NCI-H2196 treated with DMSO at 0.1 percent for 48 hours (cell line): ENCODE data around the gene RELA.
"Not testable (repeated sequence)": the region's sequence is repeated elsewhere in the genome, so short reads cannot be mapped to it uniquely, and the experiment has no call there.

Source experiments
- DNase-seq: peaks from one replicate; lab custom pipeline; 2025; ENCODE audit not compliant: unreplicated experiment; lab: John Stamatoyannopoulos, UW

The RELA gene

DNA sequence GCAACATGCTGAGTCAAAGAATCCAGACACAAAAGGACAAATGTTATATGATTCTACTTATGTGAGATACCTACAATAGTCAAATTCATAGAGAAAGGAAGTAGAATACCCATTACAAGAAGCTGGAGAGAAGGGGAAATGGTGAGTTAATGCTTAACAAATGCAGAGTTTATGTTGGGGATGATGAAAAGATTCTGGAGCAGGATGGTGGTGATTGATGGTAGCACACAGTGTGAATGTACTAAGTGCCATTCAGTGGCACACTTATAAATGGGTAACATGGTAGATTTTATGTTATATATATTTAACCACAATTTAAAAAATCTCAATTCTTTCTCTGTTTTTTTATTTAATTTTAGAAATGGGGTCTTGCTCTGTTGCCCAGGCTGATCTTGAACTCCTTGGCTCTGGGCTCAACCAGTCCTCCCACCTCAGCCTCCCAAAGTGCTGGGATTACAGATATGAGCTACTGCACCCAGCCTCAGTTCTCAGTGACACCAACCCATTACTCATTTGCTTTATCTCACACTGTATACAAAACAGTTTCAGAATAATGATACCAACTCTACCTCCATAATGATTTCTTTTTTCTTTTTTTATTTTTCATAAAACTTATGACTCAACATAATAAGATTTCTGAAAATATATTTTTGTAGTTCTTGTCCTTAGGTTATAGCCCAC is 9.6 kb upstream of the RELA start:
- DNase-seq = no peak

DNA sequence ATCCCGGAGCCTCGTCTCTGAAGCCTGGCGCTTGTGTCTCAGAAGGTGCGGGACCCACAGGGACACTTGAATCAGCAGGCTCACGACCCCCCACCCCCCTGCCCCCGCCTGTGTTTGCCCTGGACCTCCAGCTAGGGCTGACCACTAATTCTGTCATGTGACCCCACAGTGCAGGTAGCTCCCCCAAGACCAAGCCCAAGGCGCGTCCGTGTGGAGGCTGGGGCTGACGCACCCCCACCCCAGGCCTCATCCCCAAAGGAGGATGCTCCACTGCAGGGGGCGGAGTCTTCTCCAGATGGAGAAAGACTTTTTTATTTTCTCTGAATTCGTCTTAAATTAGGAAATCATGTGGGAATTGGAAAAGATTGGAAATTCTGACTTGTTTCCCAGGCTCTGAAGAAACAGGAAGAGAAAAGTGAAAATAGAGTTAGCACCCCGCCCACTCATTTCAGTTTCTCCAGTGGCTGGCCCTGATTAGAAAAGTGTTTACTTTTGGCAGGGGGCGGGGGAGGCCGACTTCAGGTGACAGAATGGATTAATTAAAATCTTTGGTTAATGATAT is 1.0 kb upstream of the RELA start:
- no peak for DNase-seq

DNA sequence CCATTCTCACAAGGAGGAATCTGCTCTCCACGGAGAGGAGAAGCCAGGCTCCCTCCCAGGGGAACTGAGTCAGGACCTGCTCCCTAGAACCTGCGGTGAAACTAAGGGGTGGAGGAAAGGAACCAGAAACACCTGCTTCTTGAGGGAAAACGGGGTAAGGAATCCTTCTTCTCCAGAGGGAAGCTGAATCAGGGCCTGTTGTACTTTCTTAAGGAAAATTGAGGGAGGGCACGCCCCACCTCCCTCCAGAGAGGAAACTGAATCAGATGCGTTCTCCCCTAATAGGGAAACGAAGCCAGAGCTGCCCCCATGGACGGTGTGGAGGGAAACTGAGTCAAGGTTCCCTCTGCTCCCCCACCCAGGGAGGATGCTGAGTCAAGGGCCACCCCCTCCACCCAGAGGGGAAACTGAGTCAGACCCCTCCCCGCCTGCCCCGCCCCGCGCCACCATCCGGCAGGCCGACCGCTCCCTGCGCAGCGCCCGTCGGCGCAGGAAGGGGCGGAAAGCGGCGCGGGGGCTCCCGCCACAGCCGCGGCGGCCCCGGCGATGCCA is 393 bp downstream of the RELA start:
- DNase-seq = no peak

DNA sequence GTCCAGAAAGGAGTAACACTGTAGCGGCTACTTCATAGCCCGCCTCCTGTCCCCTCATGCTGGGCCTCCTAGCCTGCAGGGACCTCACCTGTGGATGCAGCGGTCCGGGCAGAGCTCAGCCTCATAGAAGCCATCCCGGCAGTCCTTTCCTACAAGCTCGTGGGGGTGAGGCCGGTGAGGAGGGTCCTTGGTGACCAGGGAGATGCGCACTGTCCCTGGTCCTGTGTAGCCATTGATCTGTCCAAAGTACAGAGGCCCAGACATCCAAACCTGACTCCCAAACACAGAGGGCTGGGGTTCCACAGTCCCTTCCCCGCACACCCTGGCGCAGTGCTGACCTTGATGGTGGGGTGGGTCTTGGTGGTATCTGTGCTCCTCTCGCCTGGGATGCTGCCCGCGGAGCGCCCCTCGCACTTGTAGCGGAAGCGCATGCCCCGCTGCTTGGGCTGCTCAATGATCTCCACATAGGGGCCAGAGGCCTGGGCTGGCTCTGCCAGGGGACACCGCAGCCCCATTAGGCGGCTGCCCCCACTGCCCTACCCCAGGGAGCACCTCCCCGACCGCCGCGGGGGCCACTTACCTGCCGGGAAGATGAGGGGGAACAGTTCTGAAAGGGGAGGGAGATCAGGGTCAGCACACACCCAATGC is 993 bp downstream of the RELA start:
- no peak for DNase-seq

DNA sequence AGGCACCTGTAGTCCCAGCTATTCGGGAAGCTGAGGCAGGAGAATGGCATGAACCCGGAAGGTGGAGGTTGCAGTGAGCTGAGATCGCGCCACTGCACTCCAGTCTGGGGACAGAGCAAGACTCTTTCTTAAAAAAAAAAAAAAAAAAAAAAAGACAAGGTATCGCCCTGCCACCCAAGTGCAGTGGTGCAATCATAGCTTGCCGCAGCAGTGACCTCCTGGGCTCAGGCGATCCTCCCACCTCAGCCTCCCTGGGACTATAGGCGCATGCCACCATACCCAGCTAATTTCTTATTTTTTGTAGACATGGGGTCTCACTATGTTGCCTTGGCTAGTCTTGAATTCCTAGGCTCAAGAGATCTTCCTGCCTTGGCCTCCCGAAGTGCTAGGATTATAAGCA is 1.8 kb downstream of the RELA start:
- DNase-seq = not testable (repeated sequence)

DNA sequence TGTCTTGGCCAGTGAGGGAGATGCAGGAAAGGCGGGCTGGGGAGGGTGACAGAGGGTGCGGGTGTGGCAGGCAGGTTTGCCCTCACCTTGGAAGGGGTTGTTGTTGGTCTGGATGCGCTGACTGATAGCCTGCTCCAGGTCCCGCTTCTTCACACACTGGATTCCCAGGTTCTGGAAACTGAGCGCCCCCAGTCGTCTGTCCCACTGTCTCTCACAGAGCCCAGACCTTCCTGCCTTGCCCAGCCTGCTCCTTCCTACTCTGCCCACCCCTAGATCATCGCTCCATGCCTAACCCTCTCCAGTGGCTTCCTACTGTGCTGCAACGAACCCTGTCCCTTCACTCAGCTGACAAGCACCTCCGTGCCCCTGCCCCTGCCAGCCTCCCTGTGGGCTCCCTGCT is 2.7 kb downstream of the RELA start:
- no peak for DNase-seq

DNA sequence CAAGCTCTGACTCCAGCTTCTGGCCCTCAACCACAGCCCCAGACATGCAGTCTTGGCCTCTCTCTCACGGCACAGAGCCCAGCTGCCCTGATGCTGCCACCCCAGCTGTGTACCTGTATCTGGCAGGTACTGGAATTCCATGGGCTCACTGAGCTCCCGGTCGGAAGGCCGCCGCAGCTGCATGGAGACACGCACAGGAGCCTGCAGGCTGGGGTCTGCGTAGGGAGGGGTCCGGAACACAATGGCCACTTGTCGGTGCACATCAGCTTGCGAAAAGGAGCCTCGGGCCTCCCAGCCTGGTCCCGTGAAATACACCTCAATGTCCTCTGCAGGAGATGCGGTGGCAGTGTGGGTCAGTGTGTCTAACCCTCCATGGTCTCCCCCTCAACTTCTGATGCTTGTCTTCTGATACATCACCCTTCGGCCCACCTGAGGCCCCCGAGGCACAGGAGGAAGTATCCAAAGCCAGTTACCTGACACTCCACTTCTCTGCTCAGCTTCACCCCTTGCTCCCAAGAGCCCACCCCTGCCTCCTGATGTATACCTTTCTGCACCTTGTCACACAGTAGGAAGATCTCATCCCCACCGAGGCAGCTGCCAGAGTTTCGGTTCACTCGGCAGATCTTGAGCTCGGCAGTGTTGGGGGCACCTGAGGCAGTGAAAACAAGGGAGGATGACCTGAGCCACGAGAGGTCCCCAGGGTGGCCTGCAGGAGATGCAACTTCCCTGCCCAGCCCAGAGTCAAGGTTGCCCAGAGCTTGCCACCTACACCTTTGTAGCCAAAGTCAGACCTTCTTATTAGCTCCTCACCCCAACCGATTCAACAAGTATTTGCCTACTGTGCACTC is 4.3 kb downstream of the RELA start:
- DNase-seq = no peak

DNA sequence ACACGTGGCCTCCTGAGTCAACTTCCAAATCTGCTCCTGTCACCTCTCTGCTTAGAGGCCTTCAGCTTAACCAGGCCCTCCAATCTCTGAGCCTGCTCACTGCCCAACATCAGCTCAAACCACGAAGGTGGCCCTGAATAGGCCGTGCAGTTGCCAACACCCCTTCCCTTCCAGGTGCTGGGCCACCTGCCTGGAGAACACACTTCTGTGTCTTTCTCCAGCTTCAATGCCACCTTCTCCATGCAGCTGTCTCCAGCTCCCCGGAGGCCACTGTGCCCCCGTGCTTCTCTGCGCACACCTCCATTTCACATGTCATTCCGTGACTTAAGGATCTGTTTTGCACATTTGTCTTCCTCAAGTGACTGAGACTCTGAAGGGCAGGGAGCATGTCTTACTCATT is 5.3 kb downstream of the RELA start:
- DNase-seq = no peak

DNA sequence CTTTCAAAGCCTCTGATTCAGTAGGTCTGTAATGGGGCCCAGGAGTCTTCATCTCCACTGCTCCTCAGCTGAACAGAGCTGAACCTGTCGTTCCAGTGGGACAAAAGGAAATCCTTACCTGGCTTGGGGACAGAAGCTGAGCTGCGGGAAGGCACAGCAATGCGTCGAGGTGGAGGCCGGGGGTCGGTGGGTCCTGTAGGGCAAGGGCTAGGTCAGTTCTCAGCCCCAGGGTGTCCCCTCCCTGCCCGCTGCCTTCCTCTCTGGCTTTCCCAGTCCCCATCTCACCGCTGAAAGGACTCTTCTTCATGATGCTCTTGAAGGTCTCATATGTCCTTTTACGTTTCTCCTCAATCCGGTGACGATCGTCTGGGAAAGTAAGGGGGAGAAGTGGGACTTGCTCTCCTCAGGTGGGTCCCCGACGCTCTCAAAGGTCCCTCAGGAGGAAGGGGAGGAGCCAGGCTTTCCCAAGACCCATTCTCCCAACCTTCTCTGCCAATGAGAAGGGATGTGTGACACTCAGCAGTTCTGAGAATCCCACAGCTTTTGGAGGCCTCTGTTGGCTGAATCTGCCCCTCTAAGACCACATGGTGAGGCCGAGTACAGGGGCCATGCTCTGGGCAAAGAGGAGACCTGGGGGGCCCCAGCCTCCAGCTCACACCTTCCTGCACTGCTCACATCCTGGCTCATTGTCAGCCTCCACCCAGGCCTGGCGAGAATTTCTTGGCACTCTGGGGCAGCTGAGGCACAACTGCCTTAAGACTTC is 7.0 kb downstream of the RELA start:
- no peak for DNase-seq

DNA sequence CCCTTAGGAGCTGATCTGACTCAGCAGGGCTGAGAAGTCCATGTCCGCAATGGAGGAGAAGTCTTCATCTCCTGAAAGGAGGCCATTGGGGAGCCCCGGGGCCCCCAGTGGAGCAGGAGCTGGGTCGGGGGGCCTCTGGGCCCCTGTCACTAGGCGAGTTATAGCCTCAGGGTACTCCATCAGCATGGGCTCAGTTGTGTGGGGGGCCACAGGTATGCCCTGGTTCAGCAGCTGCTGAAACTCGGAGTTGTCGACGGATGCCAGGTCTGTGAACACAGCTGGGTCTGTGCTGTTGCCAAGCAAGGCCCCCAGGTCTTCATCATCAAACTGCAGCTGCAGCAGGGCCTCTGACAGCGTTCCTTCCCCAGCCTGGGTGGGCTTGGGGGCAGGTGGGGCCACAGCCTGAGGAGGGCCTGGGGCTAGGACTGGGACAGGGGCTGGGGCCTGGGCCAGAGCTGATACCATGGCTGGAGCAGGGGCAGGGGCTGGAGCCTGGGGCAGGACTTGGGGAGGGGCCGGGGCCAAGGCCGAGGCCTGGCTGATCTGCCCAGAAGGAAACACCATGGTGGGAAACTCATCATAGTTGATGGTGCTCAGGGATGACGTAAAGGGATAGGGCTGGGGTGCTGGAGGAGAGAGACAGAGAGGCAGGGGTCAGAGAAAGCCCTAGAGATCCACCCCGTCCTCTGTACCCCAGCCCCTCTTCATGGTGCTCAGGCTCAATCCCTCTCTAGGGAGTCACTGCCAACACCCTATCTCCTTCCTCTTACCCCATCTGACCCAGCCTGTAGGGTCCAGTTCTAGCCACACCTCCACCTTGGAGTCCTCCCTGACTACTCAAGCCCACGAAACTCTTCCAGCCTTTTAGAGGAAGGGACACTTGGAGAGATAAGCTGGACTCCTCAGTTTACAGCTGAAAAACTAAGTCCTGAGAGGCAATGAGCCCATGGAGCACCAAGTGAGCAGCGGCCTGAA is 8.1 kb downstream of the RELA start:
- no peak for DNase-seq

DNA sequence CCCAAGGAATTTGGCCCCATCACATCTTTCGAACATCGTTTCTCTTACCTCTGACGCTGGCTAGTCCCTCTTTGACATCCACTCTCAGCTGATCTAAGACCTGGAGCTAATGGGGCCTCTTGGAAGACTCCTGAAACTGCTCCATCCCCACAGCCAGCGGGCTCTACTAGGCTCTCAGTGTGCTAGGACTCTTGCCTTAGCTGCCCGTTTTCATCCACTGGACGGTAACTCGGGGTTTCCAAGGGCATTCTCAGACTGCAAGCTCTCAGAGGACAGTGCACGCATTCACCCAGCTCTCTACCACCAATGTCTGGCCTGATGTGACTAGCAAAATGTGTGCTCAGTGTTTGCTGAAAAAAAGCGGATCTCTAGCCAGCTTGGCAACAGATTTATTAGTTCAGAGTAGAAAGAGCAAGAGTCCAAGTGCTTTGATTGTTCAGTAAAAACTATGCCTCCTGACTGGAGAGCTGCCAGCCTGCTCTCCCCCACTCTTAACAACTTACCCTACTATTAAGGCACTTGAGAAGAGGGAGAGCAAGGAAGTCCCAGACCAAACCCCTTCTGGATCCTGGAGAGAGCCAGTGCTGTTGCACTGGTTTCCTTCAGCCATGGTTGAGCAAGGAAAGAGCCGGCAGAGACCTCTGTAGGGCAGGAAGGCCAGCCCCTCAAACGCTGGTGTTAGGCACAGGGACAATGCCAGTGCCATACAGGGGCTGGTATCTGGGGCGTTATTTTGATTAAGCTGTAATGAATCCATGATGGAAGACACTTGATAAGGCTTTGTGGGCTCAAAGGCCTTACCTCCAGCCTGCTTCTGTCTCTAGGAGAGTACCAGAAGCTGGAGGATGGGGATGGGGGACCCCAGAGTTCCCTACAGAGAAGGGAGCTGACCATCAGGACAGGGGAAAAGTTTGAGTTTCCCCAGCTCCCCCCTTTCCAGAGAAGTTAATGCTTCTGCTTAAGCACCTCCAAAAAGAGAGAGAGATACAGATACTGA is 9.2 kb downstream of the RELA start:
- DNase-seq = no peak

DNA sequence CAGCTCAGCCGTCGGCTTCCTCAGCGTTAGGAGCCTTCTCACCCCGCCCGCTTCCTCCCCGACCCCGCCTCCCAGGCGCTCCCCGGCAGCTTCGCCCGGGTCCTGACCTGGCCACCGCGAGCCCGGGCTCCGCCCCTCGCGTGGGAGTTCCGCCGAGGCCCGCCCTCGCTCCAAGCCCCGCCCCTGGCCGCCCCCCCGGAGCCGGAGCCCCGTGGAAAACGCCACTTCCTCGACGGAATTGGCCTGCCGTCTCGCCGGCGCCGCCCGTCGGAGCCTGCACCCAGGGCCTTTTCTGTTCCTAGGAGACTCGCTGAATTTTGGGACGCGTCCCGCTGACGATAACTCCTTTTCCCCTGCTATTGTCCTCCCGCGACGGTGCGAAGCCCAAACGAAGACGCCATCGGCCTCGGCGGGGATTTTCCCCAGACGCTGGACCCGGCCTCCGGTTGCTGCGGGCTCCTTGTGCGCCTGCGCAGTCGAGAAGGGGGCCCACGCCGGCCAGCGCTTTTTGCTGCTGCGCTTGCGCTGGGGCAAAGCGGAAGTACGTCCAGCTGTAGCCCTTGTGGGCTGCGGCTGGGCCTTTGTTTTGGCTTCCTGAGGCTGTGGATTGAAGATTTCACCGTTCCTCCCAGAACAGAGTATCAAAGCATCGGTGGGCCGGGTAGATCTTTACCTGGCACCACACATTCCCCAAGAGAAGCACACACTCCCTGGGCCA is 10.0 kb downstream of the RELA start:
- peak; percentile 86 for DNase-seq

DNA sequence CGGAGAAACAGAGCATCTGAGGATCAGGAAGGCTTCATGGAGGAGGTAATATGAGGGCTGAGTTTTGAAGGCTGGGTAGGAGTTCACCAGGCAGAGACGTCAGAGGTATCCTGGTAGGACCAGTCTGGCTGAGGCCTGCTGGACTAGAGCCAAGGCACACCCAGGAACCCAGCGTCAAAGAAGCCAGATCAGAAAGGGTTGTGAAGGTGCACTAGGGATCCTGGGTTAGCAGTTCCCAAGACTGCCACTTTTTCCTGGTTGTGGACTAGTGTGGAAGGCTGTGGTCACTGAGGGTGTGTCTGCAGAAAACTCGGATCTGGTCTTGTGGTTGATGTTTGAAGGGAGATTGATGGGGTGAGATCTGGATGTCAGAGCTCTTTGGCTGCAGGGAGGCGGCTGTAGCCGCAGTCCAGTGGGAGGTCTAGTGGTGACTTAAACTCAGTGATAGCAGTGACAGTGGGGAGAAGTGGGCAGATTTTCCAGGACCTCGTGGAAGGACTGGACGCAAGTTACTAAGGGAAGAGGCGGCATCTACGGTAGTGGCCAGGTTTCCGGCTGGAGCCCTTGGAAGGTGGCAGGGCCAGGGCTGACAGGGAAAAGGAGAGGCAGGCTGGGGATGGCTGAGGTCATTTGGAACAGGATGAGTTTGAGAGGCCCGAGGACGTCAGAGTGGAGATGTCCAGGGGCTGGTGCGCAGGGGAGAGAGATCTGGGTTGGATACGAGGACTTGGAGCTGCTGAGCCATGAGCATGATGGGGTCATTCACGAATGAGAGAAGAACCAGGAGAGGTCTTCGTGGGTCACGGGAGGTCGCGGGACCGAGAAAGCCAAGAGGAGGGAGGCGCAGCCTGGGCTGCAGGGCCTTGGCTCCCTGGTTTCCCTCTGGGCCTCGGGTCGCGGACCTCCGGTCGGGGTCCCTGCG is 10.9 kb downstream of the RELA start:
- DNase-seq = no peak

DNA sequence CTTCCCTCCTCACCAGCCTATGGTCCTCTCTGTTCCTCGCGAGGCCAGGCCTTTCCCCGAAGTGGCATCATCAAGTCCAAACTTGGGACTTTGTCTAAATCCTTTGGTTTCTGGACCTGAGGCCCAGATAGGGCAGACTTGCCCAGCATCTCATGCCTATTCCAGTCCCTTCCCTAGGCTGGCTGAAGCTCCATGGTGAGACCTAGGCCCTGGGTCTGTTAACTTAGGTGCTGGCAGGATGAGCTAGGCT is 11.5 kb downstream of the RELA start:
- no peak for DNase-seq

DNA sequence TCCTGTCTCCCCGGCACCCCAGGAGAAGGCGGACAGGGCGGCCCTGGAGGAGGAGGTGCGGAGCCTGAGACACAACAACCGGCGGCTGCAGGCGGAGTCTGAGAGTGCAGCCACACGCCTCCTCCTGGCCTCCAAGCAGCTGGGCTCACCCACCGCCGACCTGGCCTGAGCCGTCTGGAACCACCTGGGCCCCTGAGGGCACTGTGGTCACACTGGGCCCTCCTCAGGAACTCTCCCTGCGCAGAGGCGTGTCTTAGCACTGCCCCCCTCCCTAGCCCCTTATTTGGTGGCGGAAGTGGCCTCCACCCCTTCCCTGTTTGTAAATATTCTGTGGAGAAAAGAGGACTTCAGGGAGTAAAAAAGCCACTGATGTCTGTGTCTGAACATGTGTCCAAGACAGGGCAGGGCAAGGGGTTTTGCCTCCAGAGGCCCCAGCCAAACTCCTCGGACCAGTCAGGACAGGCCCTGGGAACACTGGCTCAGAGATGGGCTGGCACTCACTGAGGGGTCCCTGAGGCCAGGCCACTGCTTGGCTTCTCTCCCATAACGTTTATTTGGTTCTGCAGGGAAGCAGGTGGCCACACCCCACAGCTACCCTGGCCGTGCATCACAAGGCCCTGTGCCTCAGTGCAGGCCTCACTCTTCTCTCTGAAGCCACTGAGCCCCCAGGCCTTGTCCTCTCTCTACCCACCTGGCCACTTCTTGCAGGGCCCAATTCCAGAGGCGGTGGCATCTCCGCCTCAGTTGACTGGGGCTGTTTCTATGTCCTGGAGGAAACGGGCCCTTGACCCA is 12.0 kb downstream of the RELA start:
- no peak for DNase-seq
